HepG2 (cell line): ENCODE results near the gene GPATCH11. TPM values are rescaled to one million over a fixed set of nuclear protein-coding genes. Genes with fewer than 3 reads are reported as not detected.

Source experiments
- ATAC-seq: fragments of 200-7000 bp; cut with Tn5 transposase; 3 replicates; pipeline ENCODE4 v1.9.1; 2020; ENCODE audit warnings: mild to moderate bottlenecking, moderate library complexity
- BruUV-seq: library from RNA; stranded (reverse); fragments of 400-500 nt; replicated peaks from 2 replicates; lab custom pipeline; 2021; lab: Mats Ljungman, UMichigan
- CTCF ChIA-PET: fragments of 300-600 bp; formaldehyde crosslinking; extraction: SDS; loops from one replicate; lab custom pipeline; 2021; ENCODE audit warnings: low total read pairs, inconsistent platforms, low intra/inter-chr PET ratio; lab: Yijun Ruan, JAX
- POLR2A ChIA-PET: fragments of 350-600 bp; sonication (Branson Sonifier 250); formaldehyde crosslinking; loops from one replicate; lab custom pipeline; 2020; ENCODE audit warnings: antibody characterized with exemption, inconsistent platforms; lab: Yijun Ruan, JAX
- DNase-seq: peaks from one replicate; pipeline ENCODE4 v3.0.0-alpha.2; 2015; ENCODE audit warnings: low spot score
- FAIRE-seq: peaks from 3 replicates; lab custom pipeline; 2011; peaks lifted over from hg19 to GRCh38; lab: Jason Lieb, UNC
- H2AFZ ChIP-seq: one replicate; pipeline ENCODE4 v1.6.1; 2011; ENCODE audit warnings: low read length, inconsistent platforms
- H3K27ac ChIP-seq: fragments of 300-600 bp; 3 replicates; pipeline ENCODE4 v1.8.0; 2011; ENCODE audit warnings: mixed run types, mild to moderate bottlenecking, mixed read lengths, low read length, inconsistent platforms; ENCODE audit not compliant: insufficient read depth; ENCODE audit errors: extremely low read length
- H3K27me3 ChIP-seq, 2 experiments: fragments of 200-600 bp in 1 of 2; 2 replicates in 1 of 2; 3 replicates in 1 of 2; pipeline versions ENCODE4 v1.6.0 to v1.8.0; 2011; ENCODE audit warnings: low read length in 2 of 2, mild to moderate bottlenecking in 2 of 2, moderate library complexity in 2 of 2, inconsistent platforms in 1 of 2; ENCODE audit not compliant: insufficient read depth in 2 of 2, control insufficient read depth in 1 of 2
- H3K36me3 ChIP-seq, 2 experiments: fragments of 200-600 bp in 1 of 2; replicated peaks in 1 of 2; 2 replicates in 1 of 2; 3 replicates in 1 of 2; pipeline versions ENCODE4 v1.5.1 to v1.8.0; 2011; ENCODE audit warnings: low read length in 2 of 2, inconsistent platforms in 1 of 2; ENCODE audit not compliant: insufficient read depth in 2 of 2, control insufficient read depth in 1 of 2
- H3K4me1 ChIP-seq: 2 replicates; pipeline ENCODE4 v1.5.1; 2012; ENCODE audit warnings: low read length, inconsistent platforms; ENCODE audit not compliant: insufficient read depth
- H3K4me2 ChIP-seq: 2 replicates; pipeline ENCODE4 v1.6.0; 2011; ENCODE audit warnings: low read depth, low read length, inconsistent platforms
- H3K4me3 ChIP-seq, 3 experiments: fragments of 200-600 bp in 1 of 3; sonication (generic), shearing (Covaris generic) in 1 of 3; replicated peaks in 1 of 3; 2 replicates each; pipeline ENCODE4 v1.5.1; 2011 to 2016; ENCODE audit warnings: low read length in 3 of 3, inconsistent platforms in 2 of 3, low read depth in 2 of 3, mild to moderate bottlenecking in 2 of 3, control low read depth in 1 of 3, mixed read lengths in 1 of 3; ENCODE audit not compliant: insufficient read depth in 1 of 3
- H3K79me2 ChIP-seq: one replicate; pipeline ENCODE4 v1.6.1; 2011; ENCODE audit warnings: low read length, inconsistent platforms; ENCODE audit not compliant: insufficient read depth
- H3K9ac ChIP-seq: 2 replicates; pipeline ENCODE4 v1.6.0; 2011; ENCODE audit warnings: mild to moderate bottlenecking, low read depth, low read length, inconsistent platforms; ENCODE audit not compliant: insufficient read depth
- H3K9me3 ChIP-seq: 2 replicates; pipeline ENCODE4 v1.5.1; 2012; ENCODE audit warnings: mild to moderate bottlenecking, low read length
- H4K20me1 ChIP-seq: 2 replicates; pipeline ENCODE4 v1.6.0; 2011; ENCODE audit warnings: inconsistent platforms, mild to moderate bottlenecking, low read length, moderate library complexity; ENCODE audit not compliant: insufficient read depth
- BCL3 ChIP-seq: sonication (generic); formaldehyde crosslinking; IDR thresholded peaks from 2 replicates; pipeline ENCODE4 v1.5.1; 2020; ENCODE audit warnings: mild to moderate bottlenecking, missing genetic modification reagents, moderate library complexity
- FOXK2 ChIP-seq: fragments of 450-650 bp; IDR thresholded peaks from 2 replicates; pipeline ENCODE4 v1.6.1; 2016
- GLI4 ChIP-seq: sonication (generic); formaldehyde crosslinking; IDR thresholded peaks from 2 replicates; pipeline ENCODE4 v1.5.1; 2020; ENCODE audit warnings: missing genetic modification reagents, mild to moderate bottlenecking, moderate library complexity, borderline replicate concordance
- GPN1 ChIP-seq: sonication (generic); formaldehyde crosslinking; IDR thresholded peaks from 2 replicates; pipeline ENCODE4 v1.5.1; 2020; ENCODE audit warnings: missing genetic modification reagents, borderline replicate concordance
- IKZF1 ChIP-seq: fragments of 450-650 bp; IDR thresholded peaks from 2 replicates; pipeline ENCODE4 v1.7.1; 2016
- JARID2 ChIP-seq: sonication (generic); formaldehyde crosslinking; IDR thresholded peaks from 2 replicates; pipeline ENCODE4 v1.8.1; 2023; ENCODE audit warnings: missing genetic modification reagents, inconsistent platforms; ENCODE audit not compliant: insufficient replicate concordance
- MAFG ChIP-seq: sonication (generic); formaldehyde crosslinking; IDR thresholded peaks from 2 replicates; pipeline ENCODE4 v1.5.1; 2020; ENCODE audit warnings: mild to moderate bottlenecking, missing genetic modification reagents
- MED8 ChIP-seq: sonication (generic); formaldehyde crosslinking; IDR thresholded peaks from 2 replicates; pipeline ENCODE4 v1.8.1; 2023; ENCODE audit warnings: mild to moderate bottlenecking, missing genetic modification reagents; ENCODE audit not compliant: insufficient replicate concordance
- NKX3-1 ChIP-seq: sonication (generic); formaldehyde crosslinking; IDR thresholded peaks from 2 replicates; pipeline ENCODE4 v1.5.0; 2020; ENCODE audit warnings: missing genetic modification reagents
- PHF20 ChIP-seq: sonication (generic); formaldehyde crosslinking; IDR thresholded peaks from 2 replicates; pipeline ENCODE4 v1.5.0; 2020; ENCODE audit warnings: mild to moderate bottlenecking, missing genetic modification reagents
- PRDM15 ChIP-seq: sonication (generic); formaldehyde crosslinking; IDR thresholded peaks from 2 replicates; pipeline ENCODE4 v1.4.0; 2020; ENCODE audit warnings: missing genetic modification reagents
- SP4 ChIP-seq: sonication (generic); formaldehyde crosslinking; IDR thresholded peaks from 2 replicates; pipeline ENCODE4 v1.8.1; 2023; ENCODE audit warnings: mild to moderate bottlenecking, missing genetic modification reagents
- ZNF292 ChIP-seq: sonication (generic); formaldehyde crosslinking; IDR thresholded peaks from 2 replicates; pipeline ENCODE4 v1.8.1; 2022; ENCODE audit warnings: mild to moderate bottlenecking, low read depth, missing genetic modification reagents, borderline replicate concordance
- ZNF337 ChIP-seq: sonication (generic); formaldehyde crosslinking; IDR thresholded peaks from 2 replicates; pipeline ENCODE4 v1.5.1; 2020; ENCODE audit warnings: missing genetic modification reagents, low read depth, mild to moderate bottlenecking, borderline replicate concordance
- ZNF564 ChIP-seq: sonication (generic); formaldehyde crosslinking; IDR thresholded peaks from 2 replicates; pipeline ENCODE4 v1.8.1; 2023; ENCODE audit warnings: mild to moderate bottlenecking, missing genetic modification reagents
- ZNF569 ChIP-seq: sonication (generic); formaldehyde crosslinking; IDR thresholded peaks from 2 replicates; pipeline ENCODE4 v1.5.0; 2020; ENCODE audit warnings: mild to moderate bottlenecking, missing genetic modification reagents, moderate library complexity, borderline replicate concordance
- ZNF619 ChIP-seq: sonication (generic); formaldehyde crosslinking; IDR thresholded peaks from 2 replicates; pipeline ENCODE4 v1.4.0; 2020; ENCODE audit warnings: mild to moderate bottlenecking, missing genetic modification reagents
- ZSCAN25 ChIP-seq: sonication (generic); formaldehyde crosslinking; IDR thresholded peaks from 2 replicates; pipeline ENCODE4 v1.8.0; 2022; ENCODE audit warnings: mild to moderate bottlenecking, missing genetic modification reagents
- WGBS: methylation state at CpG from one replicate; pipeline ENCODE4 v1.1.6; 2017; ENCODE audit warnings: low lambda C conversion rate; 5-methylcytosine and 5-hydroxymethylcytosine counted together
- in situ Hi-C: cut with HindIII; loops from 2 replicates; pipeline ENCODE4 v1.10.0; 2017; ENCODE audit warnings: low pct_unique_long_range_greater_than_20kb; ENCODE audit not compliant: extremely low pct_ligation_motif_present
- intact Hi-C: fragments of 100-400 bp; cut with micrococcal nuclease; formaldehyde crosslinking; loops from one replicate; pipeline ENCODE4 v1.10.0; 2022; ENCODE audit not compliant: unreplicated experiment
- polyA plus RNA-seq, 8 experiments: library from polyadenylated mRNA; depleted of rRNA in 3 of 8; stranded (reverse) in 7 of 8; unstranded in 1 of 8; fragments of >200 nt; fragmentation: Illumina TruSeq in 4 of 8; extraction: Trizol in 4 of 8; gene quantifications; 2 replicates each; pipeline versions ENCODE4 v1.2.1 to v1.2.3, GENCODE V29; 2011 to 2016; ENCODE audit warnings: low read depth in 4 of 8, missing spikeins in 1 of 8, mixed read lengths in 1 of 8; ENCODE audit not compliant: insufficient read depth in 1 of 8
- total RNA-seq, 5 experiments: library from RNA; depleted of rRNA; stranded (reverse); fragments of >200 nt; fragmentation: Illumina TruSeq; extraction: Trizol; gene quantifications; 2 replicates each; pipeline ENCODE4 v1.2.3, GENCODE V29; 2016; ENCODE audit warnings: low read depth in 1 of 5
- TF ChIP-seq, protein P1 (sequence below): sonication (generic); formaldehyde crosslinking; IDR thresholded peaks from 2 replicates; pipeline ENCODE4 v1.8.1; 2022; ENCODE audit warnings: low read depth, mild to moderate bottlenecking, missing genetic modification reagents

The GPATCH11 gene
- total and polyA plus RNA-seq, 2 of the 13 experiments (the other 11 are each of a cell fraction or from before 2014, with no cell fraction given), result 3.8 to 8.7 TPM

- DNase-seq (no peak), ATAC-seq (no peak), FAIRE-seq (no peak)
- TF ChIP-seq NKX3-1 (CRISPR knock-in tag) (no peak), IKZF1 (no peak), ZNF569 (CRISPR knock-in tag) (no peak), MAFG (no peak), JARID2 (no peak), ZNF564 (no peak), ZNF619 (no peak), BCL3 (no peak), GPN1 (CRISPR knock-in tag) (no peak), PHF20 (CRISPR knock-in tag) (no peak), GLI4 (no peak), ZSCAN25 (CRISPR knock-in tag) (no peak), FOXK2 (no peak), ZNF337 (CRISPR knock-in tag) (no peak), MED8 (CRISPR knock-in tag) (no peak), ZNF292 (no peak), PRDM15 (no peak), SP4 (CRISPR knock-in tag) (no peak)
- TF ChIP-seq, protein P1, sequence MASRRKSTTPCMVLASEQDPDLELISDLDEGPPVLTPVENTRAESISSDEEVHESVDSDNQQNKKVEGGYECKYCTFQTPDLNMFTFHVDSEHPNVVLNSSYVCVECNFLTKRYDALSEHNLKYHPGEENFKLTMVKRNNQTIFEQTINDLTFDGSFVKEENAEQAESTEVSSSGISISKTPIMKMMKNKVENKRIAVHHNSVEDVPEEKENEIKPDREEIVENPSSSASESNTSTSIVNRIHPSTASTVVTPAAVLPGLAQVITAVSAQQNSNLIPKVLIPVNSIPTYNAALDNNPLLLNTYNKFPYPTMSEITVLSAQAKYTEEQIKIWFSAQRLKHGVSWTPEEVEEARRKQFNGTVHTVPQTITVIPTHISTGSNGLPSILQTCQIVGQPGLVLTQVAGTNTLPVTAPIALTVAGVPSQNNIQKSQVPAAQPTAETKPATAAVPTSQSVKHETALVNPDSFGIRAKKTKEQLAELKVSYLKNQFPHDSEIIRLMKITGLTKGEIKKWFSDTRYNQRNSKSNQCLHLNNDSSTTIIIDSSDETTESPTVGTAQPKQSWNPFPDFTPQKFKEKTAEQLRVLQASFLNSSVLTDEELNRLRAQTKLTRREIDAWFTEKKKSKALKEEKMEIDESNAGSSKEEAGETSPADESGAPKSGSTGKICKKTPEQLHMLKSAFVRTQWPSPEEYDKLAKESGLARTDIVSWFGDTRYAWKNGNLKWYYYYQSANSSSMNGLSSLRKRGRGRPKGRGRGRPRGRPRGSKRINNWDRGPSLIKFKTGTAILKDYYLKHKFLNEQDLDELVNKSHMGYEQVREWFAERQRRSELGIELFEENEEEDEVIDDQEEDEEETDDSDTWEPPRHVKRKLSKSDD, result no peak
- intact Hi-C loops, result no loop called here
- Histone ChIP-seq H3K4me2 (no peak overlapping the region), H3K79me2 (no peaks in the 10 kb centered on the region), H2AFZ (no peak overlapping the region), H3K27me3 (no peaks in the 10 kb centered on the region), H3K9me3 (no peaks in the 10 kb centered on the region), H3K4me3 (no peak overlapping the region), H3K27ac (no peak overlapping the region), H4K20me1 (no peaks in the 10 kb centered on the region), H3K9ac (no peak overlapping the region), H3K36me3 (peaks cover 16 to 57% of the 10 kb centered on the region in 2 experiments), H3K4me1 (no peaks in the 10 kb centered on the region)
- no TSS peak for BruUV-seq
- ChIA-PET POLR2A (no interaction called here), CTCF (no interaction called here)
- in situ Hi-C loops, result no loop called here
- WGBS, result 91% methylated on average over 2 of the region's 2 CpGs
Measured at GRCh38 chr2:37111958-37112357, 27.6 kb downstream of the GPATCH11 start.
